ENCODE data around the gene DDX28. TPM values are rescaled to one million over a fixed set of nuclear protein-coding genes. Genes with fewer than 3 reads are reported as not detected.
A peak's percentile ranks its signal among the peaks of the same experiment; 100 is the strongest.
"Not testable (repeated sequence)": the region's sequence is repeated elsewhere in the genome, so short reads cannot be mapped to it uniquely, and the experiment has no call there.

The DDX28 gene
- total RNA-seq, 2 experiments from 2014 or later = 11.6 to 12.3 TPM

GRCh38 chr16:68033101-68033500 lies 10.1 kb upstream of the DDX28 start:
- peaks cover 39% of the 10 kb centered on the region for H3K4me1 Mint-ChIP-seq
- no peak overlapping the region for H3K4me3 Mint-ChIP-seq
- POLR2A ChIA-PET = interaction anchor here (0.6 to 1.9 kb wide), 4 partner anchors 10 to 851 kb away, joined by 3 to 8 read pairs (median 4); partner anchors contain the start of genes DDX28 and DUS2
- CTCF ChIA-PET = no interaction called here
- H3K27ac Mint-ChIP-seq = peak overlapping the region; percentile 75
- H3K36me3 Mint-ChIP-seq (ENCODE audit: low read depth) = peaks cover 32% of the 10 kb centered on the region
- H3K9me3 Mint-ChIP-seq = no peaks in the 10 kb centered on the region
- no peaks in the 10 kb centered on the region for H3K27me3 Mint-ChIP-seq
- DNase-seq = no peak

GRCh38 chr16:68031951-68032350 lies 8.9 kb upstream of the DDX28 start:
- Mint-ChIP-seq H3K27ac (peak overlapping the region; percentile 81), H3K4me3 (no peak overlapping the region), H3K9me3 (no peaks in the 10 kb centered on the region), H3K27me3 (no peaks in the 10 kb centered on the region), H3K4me1 (peaks cover 31% of the 10 kb centered on the region), H3K36me3 (ENCODE audit: low read depth) (peaks cover 37% of the 10 kb centered on the region)
- POLR2A ChIA-PET = interaction anchor here (1.0 to 1.9 kb wide), 4 partner anchors 8 to 64 kb away, joined by 3 to 8 read pairs (median 5); partner anchors contain the start of genes DDX28, DUS2 and SLC12A4
- CTCF ChIA-PET = interaction anchor here (1.0 to 2.3 kb wide), 2 partner anchors 8 to 38 kb away, joined by 3 to 7 read pairs; no protein-coding TSS in a partner anchor
- DNase-seq = peak; percentile 42

GRCh38 chr16:68030108-68030507 lies 7.1 kb upstream of the DDX28 start:
- H3K4me1 Mint-ChIP-seq = peaks cover 25% of the 10 kb centered on the region
- H3K9me3 Mint-ChIP-seq, DNase-seq, POLR2A ChIA-PET, H3K4me3 Mint-ChIP-seq, H3K27ac Mint-ChIP-seq, H3K27me3 Mint-ChIP-seq: not testable (repeated sequence)
- CTCF ChIA-PET = interaction anchor here (0.6 to 2.3 kb wide), 3 partner anchors 10 to 121 kb away, joined by 3 to 7 read pairs (median 3); no protein-coding TSS in a partner anchor
- peaks cover 42% of the 10 kb centered on the region for H3K36me3 Mint-ChIP-seq (ENCODE audit: low read depth)

- ChIA-PET CTCF (interaction anchor here (1.5 to 2.3 kb wide), 2 partner anchors 12 to 48 kb away, joined by 3 to 6 read pairs; no protein-coding TSS in a partner anchor), POLR2A (interaction anchor here (0.7 to 0.8 kb wide), 2 partner anchors 42 to 80 kb away, joined by 3 to 4 read pairs; no protein-coding TSS in a partner anchor)
- Mint-ChIP-seq H3K36me3 (ENCODE audit: low read depth) (peaks cover 42% of the 10 kb centered on the region), H3K4me1 (peaks cover 30% of the 10 kb centered on the region), H3K27me3 (no peaks in the 10 kb centered on the region), H3K4me3 (no peak overlapping the region), H3K27ac (no peak overlapping the region), H3K9me3 (no peaks in the 10 kb centered on the region)
- DNase-seq = no peak
Observed at GRCh38 chr16:68028996-68029395, 6.0 kb upstream of the DDX28 start.

- Mint-ChIP-seq H3K4me1 (peaks cover 34% of the 10 kb centered on the region), H3K4me3 (peak overlapping the region; percentile 96)
Observed at GRCh38 chr16:68022278-68022727, 729 bp downstream of the DDX28 start.

GRCh38 chr16:68021490-68021889 lies 1.5 kb downstream of the DDX28 start:
- ChIA-PET POLR2A (interaction anchor here (2.0 to 3.5 kb wide), 13 partner anchors 9 to 86 kb away, joined by 4 to 42 read pairs (median 18); partner anchors contain the start of genes DPEP2, NFATC3, PSMB10 and SLC12A4), CTCF (interaction anchor here (0.6 to 3.1 kb wide), 9 partner anchors 9 to 205 kb away, joined by 3 to 16 read pairs (median 7); partner anchors contain the start of genes DPEP2 and PSMB10)
- H3K27me3 Mint-ChIP-seq = no peaks in the 10 kb centered on the region
- H3K4me1 Mint-ChIP-seq = peaks cover 36% of the 10 kb centered on the region
- no peak for DNase-seq
- H3K9me3 Mint-ChIP-seq = no peaks in the 10 kb centered on the region
- H3K36me3 Mint-ChIP-seq (ENCODE audit: low read depth) = peaks cover 18% of the 10 kb centered on the region
- peak overlapping the region; percentile 96 for H3K4me3 Mint-ChIP-seq
- no peak overlapping the region for H3K27ac Mint-ChIP-seq

More at GRCh38 chr16:68022278-68022727, 729 bp downstream of the DDX28 start:
- Mint-ChIP-seq H3K27me3 (no peaks in the 10 kb centered on the region), H3K36me3 (ENCODE audit: low read depth) (peaks cover 26% of the 10 kb centered on the region), H3K27ac (peak overlapping the region; percentile 89), H3K9me3 (no peaks in the 10 kb centered on the region)
- ChIA-PET POLR2A (interaction anchor here (0.6 to 3.5 kb wide), 22 partner anchors 10 to 460 kb away, joined by 3 to 42 read pairs (median 8); partner anchors contain the start of genes CTCF, DPEP2, NFATC3 and PSMB10), CTCF (interaction anchor here (1.0 to 3.1 kb wide), 11 partner anchors 9 to 206 kb away, joined by 3 to 16 read pairs (median 7); partner anchors contain the start of genes DPEP2 and PSMB10)
- DNase-seq = no peak

- CTCF ChIA-PET = interaction anchor here (0.9 to 1.3 kb wide), 2 partner anchors 22 to 25 kb away, joined by 3 read pairs; no protein-coding TSS in a partner anchor
- DNase-seq = no peak
- H3K36me3 Mint-ChIP-seq (ENCODE audit: low read depth) = peaks cover 15% of the 10 kb centered on the region
- no peak overlapping the region for H3K4me3 Mint-ChIP-seq
- POLR2A ChIA-PET = interaction anchor here (1.2 kb wide), 1 partner anchor 13 kb away, joined by 4 read pairs; no protein-coding TSS in a partner anchor
- no peaks in the 10 kb centered on the region for H3K9me3 Mint-ChIP-seq
- peaks cover 33% of the 10 kb centered on the region for H3K4me1 Mint-ChIP-seq
- no peaks in the 10 kb centered on the region for H3K27me3 Mint-ChIP-seq
- H3K27ac Mint-ChIP-seq = no peak overlapping the region
Observed at GRCh38 chr16:68019167-68019680, 3.8 kb downstream of the DDX28 start.

GRCh38 chr16:68015681-68016080 lies 7.4 kb downstream of the DDX28 start, which contains the start of gene DPEP2NB:
Gene DPEP2NB, minus strand, starts transcription at chr16:68015911. Its CDS starts 141 bp downstream, at chr16:68015770.
- no peaks in the 10 kb centered on the region for H3K9me3 Mint-ChIP-seq
- peaks cover 17% of the 10 kb centered on the region for H3K4me1 Mint-ChIP-seq
- DNase-seq = no peak
- H3K27me3 Mint-ChIP-seq = peaks cover 2% of the 10 kb centered on the region
- CTCF ChIA-PET = interaction anchor here (0.7 to 2.3 kb wide), 4 partner anchors 13 to 73 kb away, joined by 3 to 11 read pairs (median 3); no protein-coding TSS in a partner anchor
- H3K27ac Mint-ChIP-seq = no peak within 1 kb of the TSS
- no peak within 1 kb of the TSS for H3K4me3 Mint-ChIP-seq
- POLR2A ChIA-PET = interaction anchor here (0.8 to 1.0 kb wide), 2 partner anchors 17 to 80 kb away, joined by 3 read pairs; partner anchors contain the start of genes DPEP2 and PSMB10
- H3K36me3 Mint-ChIP-seq (ENCODE audit: low read depth) = no peaks in the 10 kb centered on the region

- Mint-ChIP-seq H3K9me3 (no peaks in the 10 kb centered on the region), H3K27ac (no peak overlapping the region), H3K4me1 (peaks cover 21% of the 10 kb centered on the region), H3K36me3 (ENCODE audit: low read depth) (no peaks in the 10 kb centered on the region), H3K4me3 (no peak overlapping the region), H3K27me3 (peaks cover 2% of the 10 kb centered on the region)
- no peak for DNase-seq
- CTCF ChIA-PET = interaction anchor here (2.0 kb wide), 1 partner anchor 9 kb away, joined by 7 read pairs; the partner anchor contains the start of genes DDX28 and DUS2
- POLR2A ChIA-PET = interaction anchor here (4.3 kb wide), 1 partner anchor 9 kb away, joined by 23 read pairs; the partner anchor contains the start of genes DDX28 and DUS2
Observed at GRCh38 chr16:68013440-68013839, 9.6 kb downstream of the DDX28 start.

- H3K36me3 Mint-ChIP-seq (ENCODE audit: low read depth); DNase-seq; H3K27ac Mint-ChIP-seq; POLR2A ChIA-PET; H3K4me3 Mint-ChIP-seq; H3K9me3 Mint-ChIP-seq; H3K27me3 Mint-ChIP-seq; CTCF ChIA-PET: not testable (repeated sequence)
- peaks cover 29% of the 10 kb centered on the region for H3K4me1 Mint-ChIP-seq
Observed at GRCh38 chr16:68009872-68010271, 13.2 kb downstream of the DDX28 start.

- POLR2A ChIA-PET = no interaction called here
- CTCF ChIA-PET = no interaction called here
- Mint-ChIP-seq H3K4me1 (peaks cover 32% of the 10 kb centered on the region), H3K36me3 (ENCODE audit: low read depth) (no peaks in the 10 kb centered on the region), H3K9me3 (no peaks in the 10 kb centered on the region), H3K27me3 (peaks cover 2% of the 10 kb centered on the region), H3K4me3 (no peak overlapping the region), H3K27ac (no peak overlapping the region)
- DNase-seq = no peak
Observed at GRCh38 chr16:68009157-68009735, 13.8 kb downstream of the DDX28 start.

- H3K9me3 Mint-ChIP-seq = no peaks in the 10 kb centered on the region
- peak overlapping the region; percentile 87 for H3K27ac Mint-ChIP-seq
- POLR2A ChIA-PET = interaction anchor here (0.6 to 3.6 kb wide), 11 partner anchors 11 to 290 kb away, joined by 3 to 42 read pairs (median 4); partner anchors contain the start of genes DDX28, DUS2, NFATC3 and PSMB10
- H3K4me3 Mint-ChIP-seq = no peak overlapping the region
- peaks cover 28% of the 10 kb centered on the region for H3K4me1 Mint-ChIP-seq
- CTCF ChIA-PET = interaction anchor here (0.6 to 2.2 kb wide), 10 partner anchors 9 to 333 kb away, joined by 3 to 8 read pairs (median 3); partner anchors contain the start of genes DDX28 and DUS2
- H3K36me3 Mint-ChIP-seq (ENCODE audit: low read depth) = no peaks in the 10 kb centered on the region
- peak; percentile 65 for DNase-seq
- H3K27me3 Mint-ChIP-seq = no peaks in the 10 kb centered on the region
Observed at GRCh38 chr16:68005786-68006286, 17.2 kb downstream of the DDX28 start.

Measured in activated CD4-positive, alpha-beta memory T cell treated with anti-CD3 and anti-CD28 coated beads, Interleukin-2, amount 10 ng/mL, durations not matched to agents 7 days and 5 days (primary cell).